ENCODE data around the gene HOMER3.

DNA sequence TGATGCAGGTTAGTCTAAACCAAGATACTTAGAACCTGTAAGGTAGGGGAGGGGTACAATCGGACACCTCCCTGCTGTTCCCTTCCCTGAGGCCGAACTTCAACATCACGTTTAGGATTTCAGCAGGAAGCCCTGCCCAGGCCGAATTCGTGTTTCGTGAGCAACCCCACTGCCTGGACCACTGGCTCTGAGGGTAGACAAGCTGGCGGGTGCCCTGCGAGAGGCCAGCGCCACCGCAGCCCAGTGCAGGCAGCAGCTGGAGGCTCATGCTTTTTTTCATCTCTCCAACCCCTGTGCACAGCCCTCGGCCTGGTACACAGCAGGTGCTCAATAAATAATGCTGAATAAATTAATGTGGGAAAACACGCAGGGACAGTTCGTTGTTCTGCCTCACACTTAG lies 7.7 kb downstream of the HOMER3 start:
- TF ChIP-seq, protein P1, sequence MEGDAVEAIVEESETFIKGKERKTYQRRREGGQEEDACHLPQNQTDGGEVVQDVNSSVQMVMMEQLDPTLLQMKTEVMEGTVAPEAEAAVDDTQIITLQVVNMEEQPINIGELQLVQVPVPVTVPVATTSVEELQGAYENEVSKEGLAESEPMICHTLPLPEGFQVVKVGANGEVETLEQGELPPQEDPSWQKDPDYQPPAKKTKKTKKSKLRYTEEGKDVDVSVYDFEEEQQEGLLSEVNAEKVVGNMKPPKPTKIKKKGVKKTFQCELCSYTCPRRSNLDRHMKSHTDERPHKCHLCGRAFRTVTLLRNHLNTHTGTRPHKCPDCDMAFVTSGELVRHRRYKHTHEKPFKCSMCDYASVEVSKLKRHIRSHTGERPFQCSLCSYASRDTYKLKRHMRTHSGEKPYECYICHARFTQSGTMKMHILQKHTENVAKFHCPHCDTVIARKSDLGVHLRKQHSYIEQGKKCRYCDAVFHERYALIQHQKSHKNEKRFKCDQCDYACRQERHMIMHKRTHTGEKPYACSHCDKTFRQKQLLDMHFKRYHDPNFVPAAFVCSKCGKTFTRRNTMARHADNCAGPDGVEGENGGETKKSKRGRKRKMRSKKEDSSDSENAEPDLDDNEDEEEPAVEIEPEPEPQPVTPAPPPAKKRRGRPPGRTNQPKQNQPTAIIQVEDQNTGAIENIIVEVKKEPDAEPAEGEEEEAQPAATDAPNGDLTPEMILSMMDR (IDR thresholded peaks at IDR 0.05), result no peak
- TF ChIP-seq POLR2A (IDR thresholded peaks at IDR 0.05), result no peak
- TF ChIP-seq EP300 (IDR thresholded peaks at IDR 0.05), result no peak
- TF ChIP-seq POLR2AphosphoS5 (IDR thresholded peaks at IDR 0.05), result no peak
